COR-L47 (cell line): ENCODE results near the gene MOB1B.
"Not testable (repeated sequence)": the region's sequence is repeated elsewhere in the genome, so short reads cannot be mapped to it uniquely, and the experiment has no call there.

Experiments used
- DNase-seq: peaks from one replicate; lab custom pipeline; 2025; lab: John Stamatoyannopoulos, UW

The MOB1B gene

GRCh38 chr4:70956549-70957210, 54.5 kb downstream of the MOB1B start:
- no peak for DNase-seq

GRCh38 chr4:70958681-70959080, 56.5 kb downstream of the MOB1B start:
- DNase-seq: no peak

GRCh38 chr4:70969076-70969475, 66.9 kb downstream of the MOB1B start:
- no peak for DNase-seq

GRCh38 chr4:70976252-70976651, 74.1 kb downstream of the MOB1B start:
- DNase-seq: no peak

GRCh38 chr4:70979445-70980008, 77.4 kb downstream of the MOB1B start:
- no peak for DNase-seq

GRCh38 chr4:70980196-70980595, 78.0 kb downstream of the MOB1B start:
- no peak for DNase-seq

- DNase-seq: no peak
Measured at GRCh38 chr4:70984106-70984505, 81.9 kb downstream of the MOB1B start.

GRCh38 chr4:70984589-70984988, 82.4 kb downstream of the MOB1B start:
- no peak for DNase-seq

- no peak for DNase-seq
Measured at GRCh38 chr4:70991596-70991995, 89.4 kb downstream of the MOB1B start.

- peak; percentile 38 for DNase-seq
Measured at GRCh38 chr4:70992391-70992881, 90.3 kb downstream of the MOB1B start.

GRCh38 chr4:70993181-70994068, 91.3 kb downstream of the MOB1B start, which contains the start of gene DCK:
DCK (plus strand) TSS chr4:70993649; CDS start chr4:70993836, 187 bp downstream.
- peak; percentile 90 for DNase-seq

GRCh38 chr4:70994069-70994366, 91.8 kb downstream of the MOB1B start:
- no peak for DNase-seq

GRCh38 chr4:70994387-70995099, 92.4 kb downstream of the MOB1B start:
- DNase-seq: no peak

- DNase-seq: no peak
Measured at GRCh38 chr4:70996018-70996360, 93.8 kb downstream of the MOB1B start.

GRCh38 chr4:70997036-70997435, 94.9 kb downstream of the MOB1B start:
- no peak for DNase-seq

GRCh38 chr4:70997546-70997945, 95.4 kb downstream of the MOB1B start:
- no peak for DNase-seq

- not testable (repeated sequence) for DNase-seq
Measured at GRCh38 chr4:70999639-71000038, 97.5 kb downstream of the MOB1B start.

GRCh38 chr4:71001363-71001762, 99.2 kb downstream of the MOB1B start:
- DNase-seq: not testable (repeated sequence)

GRCh38 chr4:71004281-71004851, 102.2 kb downstream of the MOB1B start:
- DNase-seq: no peak

- DNase-seq: not testable (repeated sequence)
Measured at GRCh38 chr4:71005025-71005424, 102.9 kb downstream of the MOB1B start.

GRCh38 chr4:71006203-71006907, 104.2 kb downstream of the MOB1B start:
- no peak for DNase-seq
